ENCODE measurements around the gene LGR6.

Gene LGR6

DNA sequence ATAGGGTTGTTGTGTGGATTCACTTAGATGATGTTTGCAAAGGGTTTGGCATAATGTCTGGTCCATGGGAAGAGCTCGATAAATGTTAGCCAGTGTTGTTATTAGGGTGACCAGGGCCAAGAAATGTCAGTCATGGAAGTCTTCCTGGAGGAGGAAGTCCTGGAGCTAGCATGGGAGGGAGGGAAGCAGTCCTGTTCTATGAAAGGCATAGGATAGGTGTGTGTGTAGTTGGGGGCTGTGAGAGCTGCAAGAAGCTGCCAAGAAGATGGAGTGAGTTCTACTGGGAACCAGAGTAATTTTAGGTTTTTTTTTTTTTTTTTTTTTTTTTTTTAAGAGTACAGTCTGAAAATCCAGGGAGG lies 4.7 kb downstream of the LGR6 start:
- H3K4me3 ChIP-seq (ENCODE audit: severe bottlenecking) = no peak overlapping the region
- H3K27ac ChIP-seq (ENCODE audit: poor library complexity, severe bottlenecking) = no peak overlapping the region
- H3K27me3 ChIP-seq (ENCODE audit: insufficient read depth, poor library complexity, severe bottlenecking) = no peaks in the 10 kb centered on the region
- ATAC-seq (ENCODE audit: low read depth) (no peak), DNase-seq (ENCODE audit: low spot score) (no peak)
- no peaks in the 10 kb centered on the region for H3K9me3 ChIP-seq (ENCODE audit: severe bottlenecking)
- TF ChIP-seq, protein P1, sequence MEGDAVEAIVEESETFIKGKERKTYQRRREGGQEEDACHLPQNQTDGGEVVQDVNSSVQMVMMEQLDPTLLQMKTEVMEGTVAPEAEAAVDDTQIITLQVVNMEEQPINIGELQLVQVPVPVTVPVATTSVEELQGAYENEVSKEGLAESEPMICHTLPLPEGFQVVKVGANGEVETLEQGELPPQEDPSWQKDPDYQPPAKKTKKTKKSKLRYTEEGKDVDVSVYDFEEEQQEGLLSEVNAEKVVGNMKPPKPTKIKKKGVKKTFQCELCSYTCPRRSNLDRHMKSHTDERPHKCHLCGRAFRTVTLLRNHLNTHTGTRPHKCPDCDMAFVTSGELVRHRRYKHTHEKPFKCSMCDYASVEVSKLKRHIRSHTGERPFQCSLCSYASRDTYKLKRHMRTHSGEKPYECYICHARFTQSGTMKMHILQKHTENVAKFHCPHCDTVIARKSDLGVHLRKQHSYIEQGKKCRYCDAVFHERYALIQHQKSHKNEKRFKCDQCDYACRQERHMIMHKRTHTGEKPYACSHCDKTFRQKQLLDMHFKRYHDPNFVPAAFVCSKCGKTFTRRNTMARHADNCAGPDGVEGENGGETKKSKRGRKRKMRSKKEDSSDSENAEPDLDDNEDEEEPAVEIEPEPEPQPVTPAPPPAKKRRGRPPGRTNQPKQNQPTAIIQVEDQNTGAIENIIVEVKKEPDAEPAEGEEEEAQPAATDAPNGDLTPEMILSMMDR (IDR thresholded peaks at IDR 0.05; ENCODE audit: poor library complexity, severe bottlenecking) = no peak
- no peaks in the 10 kb centered on the region for H3K36me3 ChIP-seq (ENCODE audit: low read depth)
- peaks cover 22% of the 10 kb centered on the region for H3K4me1 ChIP-seq (ENCODE audit: insufficient read depth, poor library complexity, severe bottlenecking)

GRCh38 chr1:202199040-202199889 lies 5.7 kb downstream of the LGR6 start:
- H3K27me3 ChIP-seq (ENCODE audit: insufficient read depth, poor library complexity, severe bottlenecking) = no peaks in the 10 kb centered on the region
- H3K27ac ChIP-seq (ENCODE audit: poor library complexity, severe bottlenecking) = peak overlapping the region; percentile 70
- no peaks in the 10 kb centered on the region for H3K9me3 ChIP-seq (ENCODE audit: severe bottlenecking)
- no peak for DNase-seq (ENCODE audit: low spot score)
- H3K4me1 ChIP-seq (ENCODE audit: insufficient read depth, poor library complexity, severe bottlenecking) = peaks cover 22% of the 10 kb centered on the region
- H3K4me3 ChIP-seq (ENCODE audit: severe bottlenecking) = no peak overlapping the region
- no peaks in the 10 kb centered on the region for H3K36me3 ChIP-seq (ENCODE audit: low read depth)
- peak; percentile 40 for ATAC-seq (ENCODE audit: low read depth)
- TF ChIP-seq, protein P1 (IDR thresholded peaks at IDR 0.05; ENCODE audit: poor library complexity, severe bottlenecking) = no peak

GRCh38 chr1:202200112-202200548 lies 6.5 kb downstream of the LGR6 start:
- Histone ChIP-seq H3K36me3 (ENCODE audit: low read depth) (no peaks in the 10 kb centered on the region), H3K27ac (ENCODE audit: poor library complexity, severe bottlenecking) (peak overlapping the region; percentile 70), H3K27me3 (ENCODE audit: insufficient read depth, poor library complexity, severe bottlenecking) (no peaks in the 10 kb centered on the region), H3K4me3 (ENCODE audit: severe bottlenecking) (no peak overlapping the region), H3K4me1 (ENCODE audit: insufficient read depth, poor library complexity, severe bottlenecking) (peaks cover 22% of the 10 kb centered on the region), H3K9me3 (ENCODE audit: severe bottlenecking) (no peaks in the 10 kb centered on the region)
- DNase-seq (ENCODE audit: low spot score) = peak; percentile 84
- ATAC-seq (ENCODE audit: low read depth) = peak; percentile 57
- TF ChIP-seq, protein P1 (IDR thresholded peaks at IDR 0.05; ENCODE audit: poor library complexity, severe bottlenecking) = peak; percentile 15

DNA sequence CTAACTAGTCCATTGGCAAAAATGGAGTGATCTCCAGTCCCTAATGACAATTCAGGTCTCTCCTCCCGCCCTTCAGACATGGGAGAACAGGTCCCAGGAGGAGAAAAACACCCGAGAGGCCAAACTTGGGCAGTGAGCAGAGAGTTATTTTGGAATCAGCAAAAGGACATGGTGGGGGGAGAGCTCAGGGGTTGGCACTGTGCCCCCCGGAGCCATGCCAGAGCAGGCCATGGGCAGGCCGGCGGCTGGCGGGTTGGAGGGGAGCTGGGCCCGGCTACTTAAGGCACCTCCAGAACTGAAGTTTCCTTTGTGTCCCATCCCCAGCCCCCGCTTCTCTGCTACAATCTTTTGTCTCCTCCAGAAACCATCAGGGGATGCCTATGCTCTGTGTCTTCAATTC lies 7.1 kb downstream of the LGR6 start:
- H3K27ac ChIP-seq (ENCODE audit: poor library complexity, severe bottlenecking) = peak overlapping the region; percentile 70
- DNase-seq (ENCODE audit: low spot score) = no peak

More for the DNA sequence above, 7.1 kb downstream of the LGR6 start:
- no peaks in the 10 kb centered on the region for H3K27me3 ChIP-seq (ENCODE audit: insufficient read depth, poor library complexity, severe bottlenecking)
- H3K4me1 ChIP-seq (ENCODE audit: insufficient read depth, poor library complexity, severe bottlenecking) = peaks cover 22% of the 10 kb centered on the region
- TF ChIP-seq, protein P1 (IDR thresholded peaks at IDR 0.05; ENCODE audit: poor library complexity, severe bottlenecking) = no peak
- no peaks in the 10 kb centered on the region for H3K9me3 ChIP-seq (ENCODE audit: severe bottlenecking)
- H3K36me3 ChIP-seq (ENCODE audit: low read depth) = no peaks in the 10 kb centered on the region
- ATAC-seq (ENCODE audit: low read depth) = no peak
- no peak overlapping the region for H3K4me3 ChIP-seq (ENCODE audit: severe bottlenecking)

Data from RWPE2 (cell line).